AG09309 (cell line): Measurements from ENCODE around the gene VPS13C.
A peak's percentile ranks its signal among the peaks of the same experiment; 100 is the strongest.

ENCODE experiments used
- DNase-seq: peaks from one replicate; pipeline ENCODE4 v3.0.0-alpha.2; 2010; ENCODE audit warnings: low read depth
- H3K4me3 ChIP-seq: 2 replicates; pipeline ENCODE4 v1.5.1; 2011; ENCODE audit warnings: mild to moderate bottlenecking, low read depth, low read length, moderate library complexity; ENCODE audit not compliant: control insufficient read depth
- TF ChIP-seq, protein P1 (sequence below): IDR thresholded peaks from 2 replicates; pipeline ENCODE4 v1.5.1; 2011; ENCODE audit warnings: mild to moderate bottlenecking, low read depth, low read length, inconsistent platforms; ENCODE audit not compliant: insufficient read depth, control insufficient read depth; ENCODE audit errors: missing control alignments

The VPS13C gene

DNA sequence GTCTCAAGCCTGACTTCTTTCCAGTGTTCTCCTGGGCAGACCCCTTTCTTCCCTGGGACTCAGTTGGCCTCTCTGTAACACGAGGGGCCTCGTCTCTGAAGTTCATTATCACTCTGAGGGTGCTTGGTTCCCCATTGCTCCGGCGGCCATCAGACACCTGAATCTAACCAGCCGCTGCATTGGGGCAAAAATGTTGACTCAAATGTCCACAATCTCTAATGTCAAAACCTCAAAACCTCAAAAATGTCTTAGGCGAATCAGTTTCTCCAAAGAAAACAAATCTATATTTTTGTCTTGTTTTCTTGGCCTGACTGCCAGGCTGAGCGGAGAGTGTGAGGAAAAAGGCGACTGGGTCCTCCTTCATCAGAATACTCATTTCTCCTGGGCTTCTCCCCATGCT, 220.7 kb downstream of the VPS13C start:
- no peak for DNase-seq
- TF ChIP-seq, protein P1, sequence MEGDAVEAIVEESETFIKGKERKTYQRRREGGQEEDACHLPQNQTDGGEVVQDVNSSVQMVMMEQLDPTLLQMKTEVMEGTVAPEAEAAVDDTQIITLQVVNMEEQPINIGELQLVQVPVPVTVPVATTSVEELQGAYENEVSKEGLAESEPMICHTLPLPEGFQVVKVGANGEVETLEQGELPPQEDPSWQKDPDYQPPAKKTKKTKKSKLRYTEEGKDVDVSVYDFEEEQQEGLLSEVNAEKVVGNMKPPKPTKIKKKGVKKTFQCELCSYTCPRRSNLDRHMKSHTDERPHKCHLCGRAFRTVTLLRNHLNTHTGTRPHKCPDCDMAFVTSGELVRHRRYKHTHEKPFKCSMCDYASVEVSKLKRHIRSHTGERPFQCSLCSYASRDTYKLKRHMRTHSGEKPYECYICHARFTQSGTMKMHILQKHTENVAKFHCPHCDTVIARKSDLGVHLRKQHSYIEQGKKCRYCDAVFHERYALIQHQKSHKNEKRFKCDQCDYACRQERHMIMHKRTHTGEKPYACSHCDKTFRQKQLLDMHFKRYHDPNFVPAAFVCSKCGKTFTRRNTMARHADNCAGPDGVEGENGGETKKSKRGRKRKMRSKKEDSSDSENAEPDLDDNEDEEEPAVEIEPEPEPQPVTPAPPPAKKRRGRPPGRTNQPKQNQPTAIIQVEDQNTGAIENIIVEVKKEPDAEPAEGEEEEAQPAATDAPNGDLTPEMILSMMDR = no peak
- no peak overlapping the region for H3K4me3 ChIP-seq

DNA sequence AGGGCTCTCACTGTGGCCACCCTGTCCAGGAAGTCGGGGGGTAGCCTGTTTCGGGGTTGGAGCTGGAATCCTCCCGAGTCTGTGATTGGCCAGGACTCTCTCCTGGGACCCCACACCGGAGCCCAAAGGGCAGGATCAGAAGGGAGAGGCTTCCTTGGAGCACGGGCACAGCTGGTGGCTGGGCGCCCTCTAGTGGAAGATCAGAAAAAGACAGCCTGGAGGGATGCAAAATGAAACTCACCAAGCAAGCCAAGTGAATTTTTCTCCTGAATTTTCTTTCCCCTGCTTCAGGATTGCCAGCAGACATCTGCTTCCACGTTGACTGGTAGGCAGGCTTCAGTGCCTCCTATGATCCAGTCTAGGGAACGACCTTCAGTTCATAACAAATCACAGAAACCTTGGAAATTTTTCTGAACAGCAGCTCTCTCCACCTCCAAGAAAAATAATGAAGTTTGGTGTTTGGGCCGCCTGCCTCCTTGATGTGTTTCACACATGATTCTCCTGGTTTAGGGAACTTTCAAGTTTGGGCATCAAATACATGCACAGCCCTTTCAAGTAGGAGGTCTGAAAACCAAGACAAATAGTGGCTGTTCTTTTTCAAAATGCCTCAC, 224.6 kb downstream of the VPS13C start:
- TF ChIP-seq, protein P1 = peak; percentile 93
- H3K4me3 ChIP-seq = peak overlapping the region; percentile 29
- no peak for DNase-seq

DNA sequence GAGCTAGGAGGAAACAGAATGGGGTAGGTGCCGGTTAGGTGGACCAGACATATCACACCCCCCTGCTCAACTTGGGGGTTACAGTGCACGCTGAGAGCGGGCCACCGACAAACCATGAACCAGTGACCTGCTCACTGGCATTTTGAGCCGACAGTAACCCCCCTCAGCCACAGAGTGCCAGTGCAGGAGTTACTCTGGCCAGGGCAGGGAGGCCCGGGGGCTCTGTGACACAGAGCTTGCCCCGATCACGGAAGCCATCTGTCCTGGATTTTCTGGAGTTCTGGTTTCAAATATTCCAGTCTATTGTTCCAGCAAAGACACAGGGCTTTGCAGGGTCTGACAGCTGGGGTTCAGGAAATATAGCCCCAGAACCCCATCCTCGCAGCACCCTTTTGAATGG, 225.2 kb downstream of the VPS13C start:
- peak overlapping the region; percentile 29; the same call in 1 of the 2 replicates for H3K4me3 ChIP-seq
- TF ChIP-seq, protein P1 = no peak
- no peak for DNase-seq

DNA sequence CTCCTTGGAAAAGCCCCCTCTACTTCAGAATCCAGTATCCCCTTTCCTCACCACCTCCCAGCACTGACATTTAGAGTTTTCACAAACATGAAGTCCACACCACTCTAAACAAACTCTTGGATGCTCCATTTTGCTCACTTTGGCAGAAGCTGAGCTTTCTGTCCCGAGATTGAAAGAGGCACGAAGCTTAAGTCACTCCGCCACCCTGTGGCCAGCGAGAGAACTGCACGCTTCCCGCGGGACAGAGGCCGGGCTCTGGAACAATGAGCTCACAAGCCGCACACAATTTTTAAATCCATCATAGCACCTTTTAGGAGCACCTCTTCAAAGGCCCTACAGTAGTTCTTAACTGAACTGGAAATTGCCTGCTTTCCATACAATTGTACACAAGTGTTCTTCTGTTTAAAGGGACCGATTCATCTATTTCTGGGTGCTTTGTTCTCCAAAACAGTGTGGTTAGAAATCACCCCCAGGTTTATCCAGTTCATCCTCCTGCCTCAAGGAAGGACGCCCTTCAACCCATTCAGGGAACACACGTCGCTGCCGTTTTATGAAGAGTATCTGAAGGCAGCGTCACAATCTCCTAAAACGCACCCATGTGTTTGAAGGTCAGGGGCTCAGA, 226.1 kb downstream of the VPS13C start:
- no peak overlapping the region for H3K4me3 ChIP-seq
- TF ChIP-seq, protein P1 = peak; percentile 94
- peak; percentile 39 for DNase-seq

DNA sequence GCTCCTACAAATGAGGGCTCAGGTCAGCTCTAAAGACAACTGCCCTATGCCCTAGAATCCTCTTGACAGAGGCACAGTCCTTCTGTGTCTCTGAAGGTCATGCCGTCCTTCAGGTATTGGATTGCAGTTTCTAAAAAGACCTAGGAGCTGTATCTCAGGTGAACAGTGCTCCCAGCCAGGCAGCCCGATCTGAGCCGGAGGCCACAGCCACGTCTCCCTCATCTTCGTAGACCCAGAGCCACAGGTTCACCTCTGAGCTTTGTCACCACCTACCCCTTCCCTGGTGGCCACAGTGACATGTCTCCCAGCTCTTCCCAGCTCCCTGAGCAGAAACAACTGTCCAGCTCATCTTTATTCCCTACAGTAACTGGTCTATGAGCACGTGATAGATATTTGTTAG, 228.0 kb downstream of the VPS13C start:
- TF ChIP-seq, protein P1 = no peak
- no peak overlapping the region for H3K4me3 ChIP-seq
- DNase-seq = no peak

DNA sequence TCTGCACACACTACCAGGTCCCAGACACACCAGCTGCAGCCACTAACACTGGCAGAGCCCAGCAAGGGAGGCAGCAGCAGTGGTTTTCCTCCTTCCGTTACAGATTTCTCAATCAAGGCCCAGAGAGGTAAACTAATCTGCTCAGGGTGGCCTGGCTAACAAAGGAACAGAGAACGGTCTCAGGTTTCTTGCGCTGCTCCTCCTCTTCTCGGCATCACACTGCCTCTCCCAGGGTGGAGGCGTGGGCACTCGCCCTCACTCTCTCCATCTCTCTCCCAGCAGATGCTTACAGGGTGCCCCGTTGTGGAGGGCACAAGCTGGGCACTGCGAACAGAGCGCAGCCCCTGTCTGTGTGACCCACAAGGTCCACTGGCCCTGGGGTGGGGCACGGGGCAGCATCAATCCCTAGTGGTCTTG, 228.7 kb downstream of the VPS13C start:
- no peak for DNase-seq
- TF ChIP-seq, protein P1 = no peak
- no peak overlapping the region for H3K4me3 ChIP-seq
